Stimulated activated CD4-positive, alpha-beta T cell treated with anti-CD3 and anti-CD28 coated beads, Interleukin-4, amount 100 ng/mL, for 1 hour (primary cell): ENCODE data around the gene PKHD1.

Source experiments
- DNase-seq: peaks from one replicate; pipeline ENCODE4 v3.0.0-alpha.2; 2020

The PKHD1 gene

GRCh38 chr6:52045033-52045432 lies 42.4 kb downstream of the PKHD1 start:
- no peak for DNase-seq

DNA sequence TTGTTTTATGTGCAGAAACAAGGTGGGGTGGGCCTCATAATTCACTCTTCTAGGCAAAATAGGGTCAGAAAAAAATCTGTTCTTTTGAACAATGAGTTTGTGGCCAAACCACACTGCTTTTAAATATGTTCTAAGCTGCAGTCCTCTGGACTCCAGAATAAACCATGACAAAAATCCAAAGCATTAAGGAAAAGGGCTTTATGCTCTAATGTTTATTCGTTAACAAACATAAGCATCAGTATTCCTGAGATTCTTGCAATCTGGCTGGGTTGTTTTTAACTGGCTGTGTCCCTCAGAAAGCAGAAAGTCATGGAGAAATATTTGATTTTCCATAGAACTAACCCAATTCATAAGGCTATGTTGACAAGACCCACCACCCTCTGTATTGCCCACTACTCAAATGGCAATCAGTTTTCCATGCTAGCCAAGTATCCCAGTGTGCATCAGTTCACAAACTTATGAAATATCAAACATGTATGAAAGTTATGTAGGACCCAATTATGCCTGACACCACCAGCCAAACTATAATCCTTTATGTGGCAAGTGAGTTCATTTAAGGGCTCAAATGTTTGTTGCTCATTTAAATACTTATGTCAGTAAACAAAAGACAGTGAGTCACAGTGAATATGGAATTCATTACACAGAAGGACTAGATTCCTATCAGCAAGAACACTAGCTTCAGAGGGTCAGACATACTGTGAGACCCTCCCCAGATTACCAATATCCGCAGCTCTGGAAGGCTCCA lies 45.1 kb downstream of the PKHD1 start:
- no peak for DNase-seq

GRCh38 chr6:52041134-52041533 lies 46.3 kb downstream of the PKHD1 start:
- no peak for DNase-seq

GRCh38 chr6:52027699-52028098 lies 59.7 kb downstream of the PKHD1 start:
- DNase-seq = no peak

GRCh38 chr6:52024451-52025068 lies 62.9 kb downstream of the PKHD1 start:
- DNase-seq = no peak

DNA sequence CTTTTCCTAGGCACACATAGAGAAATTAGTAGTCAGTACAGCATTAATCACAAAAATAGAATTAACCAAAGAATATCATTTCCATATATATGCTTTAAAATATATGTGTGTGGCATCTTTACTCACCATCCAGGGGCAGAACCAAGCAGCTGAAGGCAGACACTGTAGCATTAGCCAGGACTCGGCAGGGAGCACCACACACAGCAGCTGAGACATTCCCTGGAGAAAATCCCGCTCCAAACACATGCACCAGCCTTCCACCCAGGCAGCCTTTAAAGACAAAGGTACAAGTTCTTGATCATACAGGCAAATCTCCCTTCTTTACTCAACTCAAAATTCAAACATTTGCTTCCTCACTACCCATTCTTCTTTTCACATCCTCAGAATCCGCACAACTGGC lies 64.7 kb downstream of the PKHD1 start:
- no peak for DNase-seq

DNA sequence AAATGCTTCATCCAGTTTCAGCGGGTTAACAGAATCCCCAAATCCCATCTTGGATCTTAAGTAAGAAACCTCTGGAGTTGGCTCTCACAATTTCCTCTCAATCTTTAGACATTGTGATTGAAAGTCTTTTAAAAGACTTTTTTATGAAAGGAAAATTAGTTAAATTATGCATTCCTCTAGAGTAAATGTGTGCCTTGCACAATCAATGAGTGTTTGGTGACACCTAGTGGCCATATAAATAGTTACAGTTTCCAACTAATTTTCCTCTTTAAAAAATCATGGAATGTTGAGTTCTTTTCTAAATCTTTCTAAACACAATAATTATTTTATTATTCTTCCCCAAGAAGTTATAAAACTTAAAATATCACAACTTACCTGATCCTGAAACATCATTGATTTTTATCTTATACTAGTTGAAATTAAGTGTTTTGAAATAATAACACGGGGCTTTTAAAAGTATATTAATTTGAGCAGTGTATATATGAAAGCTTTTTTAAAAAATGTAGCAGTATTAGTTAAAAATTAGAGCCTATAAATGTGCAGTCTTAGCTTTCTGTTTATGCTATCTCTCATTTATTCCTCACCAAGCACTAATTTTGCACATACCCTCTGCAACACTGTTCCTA lies 66.4 kb downstream of the PKHD1 start:
- DNase-seq = no peak

DNA sequence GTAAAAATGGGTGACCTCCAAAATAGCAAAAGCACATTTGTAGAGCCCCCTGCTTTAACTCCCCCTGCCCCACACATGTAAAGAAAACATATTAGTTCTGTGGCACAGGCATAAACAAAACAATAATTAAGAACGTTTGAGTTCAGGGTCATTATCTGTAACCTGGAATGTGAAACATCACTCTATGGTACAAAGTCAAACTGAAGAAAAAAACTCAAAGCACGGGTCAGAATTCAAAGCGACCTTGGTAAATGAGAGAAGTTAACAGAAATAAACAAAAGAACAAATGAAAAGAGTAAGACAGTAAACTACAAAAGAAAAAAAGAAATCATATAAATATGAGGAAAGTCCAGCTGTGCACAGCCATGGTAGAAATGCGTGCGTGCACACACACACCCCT lies 67.5 kb downstream of the PKHD1 start:
- no peak for DNase-seq

DNA sequence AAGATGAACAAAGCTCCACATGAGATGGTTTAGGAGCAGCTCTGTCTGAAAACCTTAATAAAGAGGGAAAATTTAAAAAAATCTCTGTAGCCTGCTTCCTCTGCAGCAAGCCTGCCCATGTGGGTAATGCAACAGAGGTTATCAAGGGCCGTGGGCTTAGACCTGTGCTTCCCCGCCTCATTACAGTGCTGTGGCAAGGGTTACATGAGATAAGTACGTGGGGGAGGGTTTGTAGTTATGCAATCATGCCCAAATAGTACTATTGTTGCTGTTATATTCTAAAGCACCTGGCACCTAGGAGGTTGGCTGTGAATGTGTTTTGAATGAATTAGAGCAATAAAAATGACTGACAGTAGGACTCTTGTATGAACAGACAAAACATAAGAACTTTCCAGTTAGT lies 68.3 kb downstream of the PKHD1 start:
- DNase-seq = no peak

DNA sequence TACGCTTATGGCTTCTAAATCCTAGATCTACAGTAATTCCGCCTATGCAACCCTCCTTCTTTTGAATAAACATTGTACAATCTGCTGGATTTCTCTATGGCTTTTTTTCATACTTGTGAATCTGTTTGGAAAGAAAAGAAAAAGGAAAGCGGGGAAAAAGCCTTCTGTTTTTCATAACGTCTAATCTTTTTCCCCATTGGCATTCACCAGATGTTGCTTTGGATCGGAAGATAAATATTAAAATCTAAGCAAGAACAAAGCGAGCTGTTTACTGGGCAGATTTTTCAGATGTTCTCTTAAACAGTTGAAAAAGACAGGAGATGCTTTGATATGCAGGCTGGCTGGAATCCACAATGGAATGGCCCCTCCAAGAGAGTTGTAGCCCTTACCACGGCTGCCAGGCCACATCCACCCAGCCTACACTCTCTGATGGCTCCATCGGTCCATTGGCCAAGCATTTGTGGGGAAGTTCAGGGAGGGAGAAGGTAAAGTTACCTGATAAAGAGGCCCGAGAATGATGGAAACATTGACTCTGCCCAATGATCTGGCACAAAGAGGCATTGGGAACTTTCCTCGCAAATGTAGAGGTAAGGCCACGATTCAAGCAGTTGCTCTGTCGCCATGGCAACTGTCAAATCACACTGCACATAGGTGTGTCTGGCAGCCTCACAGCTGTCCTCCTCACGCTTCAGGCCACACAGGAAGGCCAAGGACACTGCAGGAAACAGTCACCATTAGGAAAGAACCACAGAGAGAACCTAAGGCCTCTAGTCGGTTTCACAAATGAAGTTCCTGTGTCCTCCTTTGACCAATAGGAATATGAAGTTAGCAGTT lies 70.3 kb downstream of the PKHD1 start:
- no peak for DNase-seq

GRCh38 chr6:52015953-52016352 lies 71.5 kb downstream of the PKHD1 start:
- no peak for DNase-seq

DNA sequence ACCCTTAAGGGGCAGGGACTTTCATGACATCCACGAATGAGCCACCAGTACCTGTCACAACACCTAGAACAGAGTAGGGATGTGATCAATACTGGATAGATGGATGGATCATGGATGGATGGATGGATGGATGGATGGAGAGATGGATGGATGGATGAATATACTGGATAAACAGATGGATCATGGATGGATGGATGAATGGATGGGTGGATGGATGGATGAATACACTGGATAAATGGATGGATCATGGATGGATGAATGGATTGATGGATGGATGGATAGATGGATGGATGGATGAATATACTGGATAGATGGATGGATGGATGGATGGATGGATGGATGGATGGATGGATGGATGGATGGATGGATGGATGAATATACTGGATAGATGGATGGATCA lies 73.0 kb downstream of the PKHD1 start:
- DNase-seq = no peak

GRCh38 chr6:52013035-52013434 lies 74.4 kb downstream of the PKHD1 start:
- DNase-seq = no peak

DNA sequence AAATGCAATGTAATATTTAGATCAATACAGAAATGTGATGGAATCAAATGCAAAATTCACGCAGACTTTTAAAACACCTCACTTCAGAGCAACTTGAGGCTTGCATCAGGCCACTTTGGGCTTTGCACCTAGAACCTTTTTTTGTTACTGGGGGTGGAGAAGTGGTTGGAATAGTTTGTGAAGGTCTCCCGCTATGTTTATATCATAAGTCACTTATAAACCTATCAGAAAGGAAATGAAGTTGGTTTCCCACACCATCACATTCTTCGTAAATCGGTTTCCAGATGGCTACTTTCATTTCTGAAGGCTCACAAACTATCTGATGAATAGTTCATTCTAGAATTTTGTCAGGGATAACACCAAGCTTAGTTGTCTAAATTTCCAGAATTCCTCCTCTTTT lies 74.8 kb downstream of the PKHD1 start:
- no peak for DNase-seq

DNA sequence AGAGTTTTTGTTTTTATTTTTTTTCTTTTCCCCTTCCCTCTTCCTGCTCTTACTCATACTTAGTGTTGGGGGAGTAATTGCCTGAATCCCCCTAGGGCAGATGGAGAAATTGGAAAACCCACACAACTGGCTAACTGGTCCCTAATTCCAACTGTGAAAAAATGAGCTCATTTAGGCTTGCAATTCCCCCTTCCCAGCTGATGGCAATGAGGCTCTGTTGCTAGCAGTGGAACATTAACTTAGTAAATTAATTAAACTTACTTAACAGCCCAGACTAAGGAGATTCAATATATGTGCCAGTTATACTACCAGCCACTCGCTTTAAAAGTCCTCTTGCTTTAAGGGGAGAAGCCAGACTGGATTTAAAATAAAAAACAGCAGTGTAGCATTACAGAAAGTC lies 76.6 kb downstream of the PKHD1 start:
- DNase-seq = no peak

DNA sequence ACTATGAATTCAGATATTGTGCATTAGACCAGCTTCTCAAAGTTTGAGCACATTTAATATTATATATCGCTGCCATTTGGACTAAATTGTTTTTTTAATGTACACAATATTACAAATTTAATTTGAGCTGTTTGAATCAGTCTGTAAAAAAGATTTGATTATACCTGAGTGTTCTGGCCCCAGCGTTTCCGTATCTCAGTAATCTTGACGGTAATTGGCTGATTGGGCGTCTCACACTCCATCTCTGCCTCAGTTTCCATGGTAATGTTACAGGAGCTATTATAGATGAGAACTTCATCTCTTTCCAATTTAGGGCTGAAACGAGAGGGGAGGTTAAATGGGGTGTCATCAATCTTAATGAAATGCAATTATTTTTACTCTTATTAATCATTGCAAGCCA lies 77.3 kb downstream of the PKHD1 start:
- no peak for DNase-seq

DNA sequence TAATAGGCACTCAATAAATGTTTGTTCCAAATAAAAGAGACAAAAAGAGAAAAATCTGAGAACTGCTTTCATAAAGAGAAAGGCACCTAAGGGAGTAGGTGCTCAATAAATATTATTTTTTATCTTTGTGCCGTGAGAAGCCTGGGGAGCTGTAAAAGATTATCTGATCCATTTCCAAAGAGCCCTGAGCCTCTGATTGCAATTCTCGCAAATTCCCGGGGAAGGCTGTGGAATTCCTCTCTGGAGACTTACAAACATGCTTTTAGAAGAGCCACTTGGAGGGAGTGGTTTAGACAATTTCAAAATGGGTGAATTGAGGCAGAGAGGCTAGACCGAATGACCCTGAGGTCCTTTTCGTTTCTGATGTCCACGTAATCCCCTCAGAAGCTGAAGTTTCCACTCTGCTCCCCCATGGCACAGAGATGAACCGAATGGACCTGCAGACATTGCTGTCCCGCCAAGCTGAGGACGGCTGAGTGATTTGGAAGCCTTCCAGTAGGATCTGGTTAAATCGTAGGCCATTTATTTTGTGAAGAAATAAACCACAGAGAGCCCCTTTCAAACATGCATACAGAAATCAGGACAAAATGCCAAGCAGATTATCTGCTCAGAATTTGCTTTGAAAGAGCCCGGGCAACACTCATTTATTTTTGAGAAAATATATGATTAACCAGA lies 77.8 kb downstream of the PKHD1 start:
- DNase-seq = no peak

DNA sequence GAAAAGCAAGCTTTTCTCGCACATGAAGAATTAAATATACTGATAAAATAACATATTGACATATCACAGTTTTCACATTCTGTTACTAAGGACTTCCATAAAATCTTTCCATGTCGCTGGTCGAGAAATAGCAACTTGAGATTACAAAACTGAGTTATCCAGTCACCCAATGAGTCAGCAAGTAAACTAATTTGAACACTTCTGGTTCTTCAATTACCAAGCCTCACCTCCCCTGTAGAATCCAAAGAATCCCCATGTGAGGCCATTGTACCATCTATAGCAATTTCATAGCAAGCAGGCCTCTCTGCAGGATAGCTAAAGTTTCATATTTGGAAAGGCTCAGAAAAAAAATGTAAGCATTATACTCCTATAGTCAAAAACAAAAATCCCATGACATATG lies 87.3 kb downstream of the PKHD1 start:
- DNase-seq = no peak

DNA sequence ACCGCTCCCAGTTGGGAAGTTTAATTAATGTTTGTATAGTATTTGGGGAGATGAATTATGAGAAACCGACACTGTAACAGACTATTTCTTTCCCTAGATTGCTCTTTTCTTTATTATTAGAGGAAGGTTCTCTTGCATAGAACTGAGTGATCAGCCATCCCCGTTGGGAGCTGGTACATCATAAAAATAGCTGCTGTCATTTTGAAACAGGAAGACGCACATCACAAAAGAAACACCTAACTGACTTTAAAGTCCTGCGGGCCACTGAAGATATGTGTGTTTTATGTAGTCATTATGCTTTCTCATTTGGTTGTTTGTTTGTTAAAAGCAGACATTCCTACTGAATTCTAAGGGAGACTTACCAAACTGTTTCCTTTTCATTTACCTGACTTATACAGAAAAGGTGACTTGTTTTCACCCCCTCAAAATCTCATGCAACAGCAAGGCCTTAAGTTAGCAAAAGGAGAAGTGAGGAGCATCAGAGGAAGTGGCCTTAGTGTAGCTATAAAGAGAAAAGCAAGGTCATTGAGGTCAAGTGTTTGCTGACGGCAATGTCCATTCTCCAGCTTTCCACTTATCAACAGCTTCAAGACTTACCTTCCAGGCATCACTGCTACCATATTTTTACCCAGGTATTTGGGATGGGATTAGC lies 91.0 kb downstream of the PKHD1 start:
- no peak for DNase-seq

- no peak for DNase-seq
These were observed 92.1 kb downstream of the PKHD1 start for GRCh38 chr6:51995214-51995755.

- DNase-seq = no peak
These were observed 94.5 kb downstream of the PKHD1 start for GRCh38 chr6:51992876-51993275.

- no peak for DNase-seq
These were observed 97.6 kb downstream of the PKHD1 start for GRCh38 chr6:51989789-51990188.
